ENCODE measurements around the gene CSH2.
"Not testable (repeated sequence)": the region's sequence is repeated elsewhere in the genome, so short reads cannot be mapped to it uniquely, and the experiment has no call there.

Gene CSH2

GRCh38 chr17:63873577-63873976 is at the start of gene CSH2:
Gene CSH2 (minus strand): TSS chr17:63873677. CDS start chr17:63873614, 63 bp downstream.
- not testable (repeated sequence) for DNase-seq

GRCh38 chr17:63922402-63922801 is 48.9 kb upstream of the CSH2 start:
- not testable (repeated sequence) for DNase-seq

GRCh38 chr17:63920779-63921178 is 47.3 kb upstream of the CSH2 start:
- not testable (repeated sequence) for DNase-seq

- DNase-seq = not testable (repeated sequence)
Measured at GRCh38 chr17:63920050-63920449, 46.6 kb upstream of the CSH2 start.

- DNase-seq = peak; percentile 55
Measured at GRCh38 chr17:63919311-63919723, 45.8 kb upstream of the CSH2 start.

GRCh38 chr17:63918789-63919305 is 45.4 kb upstream of the CSH2 start, which contains the start of gene GH1:
Gene GH1 (minus strand): TSS chr17:63918839. CDS start chr17:63918776, 63 bp downstream.
- DNase-seq = not testable (repeated sequence)

- DNase-seq = no peak
Measured at GRCh38 chr17:63918305-63918704, 44.8 kb upstream of the CSH2 start.

- no peak for DNase-seq
Measured at GRCh38 chr17:63917646-63918045, 44.2 kb upstream of the CSH2 start.

GRCh38 chr17:63917206-63917605 is 43.7 kb upstream of the CSH2 start:
- not testable (repeated sequence) for DNase-seq

GRCh38 chr17:63916566-63917185 is 43.2 kb upstream of the CSH2 start:
- DNase-seq = no peak

- DNase-seq = not testable (repeated sequence)
Measured at GRCh38 chr17:63915753-63916152, 42.3 kb upstream of the CSH2 start.

GRCh38 chr17:63914471-63914870 is 41.0 kb upstream of the CSH2 start:
- DNase-seq = no peak

GRCh38 chr17:63911657-63912100 is 38.2 kb upstream of the CSH2 start:
- peak; percentile 8 for DNase-seq

- no peak for DNase-seq
Measured at GRCh38 chr17:63911041-63911635, 37.7 kb upstream of the CSH2 start, which contains the start of gene CSHL1. Gene CSHL1 (minus strand): TSS chr17:63911258. CDS start chr17:63911196, 62 bp downstream.

GRCh38 chr17:63910096-63910495 is 36.6 kb upstream of the CSH2 start:
- no peak for DNase-seq

- not testable (repeated sequence) for DNase-seq
Measured at GRCh38 chr17:63909586-63909985, 36.1 kb upstream of the CSH2 start.

GRCh38 chr17:63907161-63907778 is 33.8 kb upstream of the CSH2 start:
- DNase-seq = peak; percentile 10

GRCh38 chr17:63904796-63905195 is 31.3 kb upstream of the CSH2 start:
- not testable (repeated sequence) for DNase-seq

GRCh38 chr17:63903787-63904201 is 30.3 kb upstream of the CSH2 start:
- peak; percentile 20 for DNase-seq

GRCh38 chr17:63901971-63902370 is 28.5 kb upstream of the CSH2 start:
- not testable (repeated sequence) for DNase-seq

GRCh38 chr17:63898899-63899798 is 25.7 kb upstream of the CSH2 start:
- not testable (repeated sequence) for DNase-seq
